IMR-90 (cell line): Measurements from ENCODE around the gene HECW1. TPM values are rescaled to one million over a fixed set of nuclear protein-coding genes. Genes with fewer than 3 reads are reported as not detected.

Source experiments
- ATAC-seq: fragments of 200-7000 bp; cut with Tn5 transposase; 2 replicates; pipeline ENCODE4 v1.9.1; 2020; ENCODE audit warnings: low read depth, mild to moderate bottlenecking, moderate library complexity
- BruUV-seq: library from RNA; stranded (reverse); fragments of 400-500 nt; replicated peaks from 2 replicates; lab custom pipeline; 2021; lab: Mats Ljungman, UMichigan
- CTCF ChIA-PET: fragments of 300-600 bp; formaldehyde crosslinking; extraction: SDS; loops from one replicate; lab custom pipeline; 2021; ENCODE audit warnings: antibody characterized with exemption; lab: Yijun Ruan, JAX
- POLR2A ChIA-PET: fragments of 300-600 bp; sonication (Branson Sonifier 250); formaldehyde crosslinking; loops from one replicate; lab custom pipeline; 2022; ENCODE audit warnings: antibody characterized with exemption; ENCODE audit not compliant: unreplicated experiment; lab: Charles Lee
- DNase-seq: peaks from one replicate; pipeline ENCODE4 v3.0.0; 2013
- H2AFZ ChIP-seq: replicated peaks from 2 replicates; pipeline ENCODE3; 2013; ENCODE audit warnings: low read length, mild to moderate bottlenecking; ENCODE audit not compliant: poor library complexity
- H2AK5ac ChIP-seq: 2 replicates; pipeline ENCODE4 v1.6.1; 2013; ENCODE audit warnings: low read depth, low read length, inconsistent platforms
- H2AK9ac ChIP-seq: replicated peaks from 2 replicates; pipeline ENCODE3; 2013; ENCODE audit warnings: mild to moderate bottlenecking, low read depth, low read length, moderate library complexity; ENCODE audit not compliant: poor library complexity
- H2BK120ac ChIP-seq: 2 replicates; pipeline ENCODE4 v1.6.1; 2013; ENCODE audit warnings: low read depth, low read length, inconsistent platforms
- H2BK15ac ChIP-seq: 3 replicates; pipeline ENCODE4 v1.6.1; 2013; ENCODE audit warnings: low read depth, low read length, inconsistent platforms
- H2BK20ac ChIP-seq: 2 replicates; pipeline ENCODE4 v1.6.1; 2013; ENCODE audit warnings: low read depth, mild to moderate bottlenecking, inconsistent platforms, low read length, moderate library complexity
- H2BK5ac ChIP-seq: 2 replicates; pipeline ENCODE4 v1.6.1; 2013; ENCODE audit warnings: mild to moderate bottlenecking, low read depth, low read length, inconsistent platforms; ENCODE audit not compliant: poor library complexity, severe bottlenecking
- H3K14ac ChIP-seq: replicated peaks from 2 replicates; pipeline ENCODE4 v1.6.1; 2013; ENCODE audit warnings: low read depth, low read length, inconsistent platforms
- H3K18ac ChIP-seq: 2 replicates; pipeline ENCODE4 v1.6.1; 2013; ENCODE audit warnings: low read depth, low read length, control low read depth
- H3K23ac ChIP-seq: 2 replicates; pipeline ENCODE4 v1.6.1; 2013; ENCODE audit warnings: low read depth, low read length, inconsistent platforms
- H3K27ac ChIP-seq: 2 replicates; pipeline ENCODE4 v1.5.1; 2013; ENCODE audit warnings: mild to moderate bottlenecking, control low read depth, low read length; ENCODE audit not compliant: insufficient read depth
- H3K27me3 ChIP-seq: 2 replicates; pipeline ENCODE4 v1.6.1; 2013; ENCODE audit warnings: low read length; ENCODE audit not compliant: control insufficient read depth, insufficient read depth
- H3K36me3 ChIP-seq: 2 replicates; pipeline ENCODE4 v1.6.1; 2013; ENCODE audit warnings: low read length, mixed read lengths; ENCODE audit not compliant: control insufficient read depth, insufficient read depth
- H3K4ac ChIP-seq: 2 replicates; pipeline ENCODE4 v1.6.1; 2013; ENCODE audit warnings: low read depth, low read length, inconsistent platforms
- H3K4me1 ChIP-seq: 2 replicates; pipeline ENCODE4 v1.6.1; 2013; ENCODE audit warnings: low read length, mixed read lengths; ENCODE audit not compliant: control insufficient read depth, insufficient read depth
- H3K4me2 ChIP-seq: 2 replicates; pipeline ENCODE4 v1.6.1; 2013; ENCODE audit warnings: low read depth, mild to moderate bottlenecking, control low read depth, low read length, moderate library complexity
- H3K4me3 ChIP-seq: 2 replicates; pipeline ENCODE4 v1.5.1; 2013; ENCODE audit warnings: low read depth, mild to moderate bottlenecking, control low read depth, low read length, moderate library complexity; ENCODE audit not compliant: insufficient read depth
- H3K56ac ChIP-seq: 2 replicates; pipeline ENCODE4 v1.6.1; 2013; ENCODE audit warnings: low read length, inconsistent platforms; ENCODE audit not compliant: insufficient read depth; ENCODE audit errors: extremely low read depth
- H3K79me1 ChIP-seq, 2 experiments: 2 replicates each; pipeline ENCODE4 v1.6.1; 2013; ENCODE audit warnings: low read length in 2 of 2, inconsistent platforms in 1 of 2, low read depth in 1 of 2
- H3K9ac ChIP-seq: 2 replicates; pipeline ENCODE4 v1.6.1; 2013; ENCODE audit warnings: low read depth, low read length, control low read depth
- H3K9me1 ChIP-seq: 2 replicates; pipeline ENCODE4 v1.6.1; 2013; ENCODE audit warnings: low read length, inconsistent platforms; ENCODE audit not compliant: insufficient read depth
- H3K9me3 ChIP-seq: 2 replicates; pipeline ENCODE4 v1.6.1; 2013; ENCODE audit warnings: low read length; ENCODE audit not compliant: control insufficient read depth, insufficient read depth
- H4K20me1 ChIP-seq: 2 replicates; pipeline ENCODE4 v1.6.1; 2013; ENCODE audit warnings: low read length, inconsistent platforms; ENCODE audit not compliant: insufficient read depth
- H4K5ac ChIP-seq: 2 replicates; pipeline ENCODE4 v1.6.1; 2013; ENCODE audit warnings: mild to moderate bottlenecking, low read depth, low read length, control low read depth
- H4K8ac ChIP-seq, 2 experiments: 2 replicates each; pipeline ENCODE4 v1.6.1; 2013; ENCODE audit warnings: low read depth in 2 of 2, low read length in 2 of 2, control low read depth in 1 of 2, inconsistent platforms in 1 of 2
- H4K91ac ChIP-seq: 2 replicates; pipeline ENCODE4 v1.6.1; 2013; ENCODE audit warnings: low read depth, low read length, inconsistent platforms; ENCODE audit not compliant: insufficient read depth
- BHLHE40 ChIP-seq: fragments of 150-350 bp; IDR thresholded peaks from 2 replicates; pipeline ENCODE4 v1.6.1; 2016; ENCODE audit warnings: mild to moderate bottlenecking, low read depth, low read length
- CEBPB ChIP-seq: IDR thresholded peaks from 2 replicates; pipeline ENCODE4 v1.6.1; 2012; ENCODE audit warnings: low read depth, low read length, improper control_type of control experiment
- CHD1 ChIP-seq: IDR thresholded peaks from 2 replicates; pipeline ENCODE4 v1.6.1; 2012; ENCODE audit warnings: low read depth, low read length, improper control_type of control experiment
- CTCF ChIP-seq: conservative IDR thresholded peaks from 2 replicates; pipeline ENCODE4 v1.5.1; 2012; ENCODE audit warnings: mild to moderate bottlenecking, low read depth, low read length, improper control_type of control experiment
- MAFK ChIP-seq: IDR thresholded peaks from 2 replicates; pipeline ENCODE4 v1.6.1; 2012; ENCODE audit warnings: low read depth, low read length, improper control_type of control experiment
- MAZ ChIP-seq: IDR thresholded peaks from 2 replicates; pipeline ENCODE4 v1.6.1; 2012; ENCODE audit warnings: low read depth, mild to moderate bottlenecking, low read length, improper control_type of control experiment, moderate library complexity, borderline replicate concordance
- POLR2A ChIP-seq: IDR thresholded peaks from 2 replicates; pipeline ENCODE4 v1.6.1; 2012; ENCODE audit warnings: mild to moderate bottlenecking, low read depth, low read length
- RAD21 ChIP-seq: IDR thresholded peaks from 2 replicates; pipeline ENCODE4 v1.6.1; 2012; ENCODE audit warnings: low read length, improper control_type of control experiment
- RCOR1 ChIP-seq: IDR thresholded peaks from 2 replicates; pipeline ENCODE4 v1.6.1; 2012; ENCODE audit warnings: mild to moderate bottlenecking, low read length, improper control_type of control experiment; ENCODE audit not compliant: insufficient replicate concordance
- USF2 ChIP-seq: fragments of 150-350 bp; IDR thresholded peaks from 2 replicates; pipeline ENCODE4 v1.6.1; 2017; ENCODE audit warnings: mild to moderate bottlenecking, antibody characterized with exemption, low read length, low read depth
- WGBS, 2 experiments: methylation state at CpG; one replicate each; pipeline versions ENCODE4 v1.1.5 to v1.1.7; 2013; ENCODE audit warnings: missing lambda C conversion rate in 2 of 2; ENCODE audit not compliant: insufficient read length in 1 of 2; ENCODE audit errors: extremely low coverage in 2 of 2; 5-methylcytosine and 5-hydroxymethylcytosine counted together
- dilution Hi-C: fragments of 300-500 bp; cut with HindIII; formaldehyde crosslinking; loops from one replicate; pipeline ENCODE4 v1.14.3; 2018; ENCODE audit warnings: low sequenced_read_pairs; ENCODE audit not compliant: unreplicated experiment
- in situ Hi-C: fragments of 300-500 bp; cut with MboI; formaldehyde crosslinking; loops from 3 replicates; pipeline ENCODE4 v1.14.3; 2019; ENCODE audit warnings: low sequenced_read_pairs, inconsistent platforms, mixed read lengths
- intact Hi-C: fragments of 100-400 bp; cut with micrococcal nuclease; formaldehyde crosslinking; loops from 2 replicates; pipeline ENCODE4 v1.10.0; 2022
- polyA plus RNA-seq, 3 experiments: library from polyadenylated mRNA; depleted of rRNA; stranded (reverse); fragments of >200 nt; gene quantifications; 2 replicates each; pipeline ENCODE4 v1.2.3, GENCODE V29; 2012; ENCODE audit warnings: low replicate concordance in 1 of 3
- total RNA-seq: library from RNA; depleted of rRNA; stranded (reverse); fragments of >200 nt; gene quantifications from 2 replicates; pipeline ENCODE4 v1.2.3, GENCODE V29; 2012

HECW1 gene
- total and polyA plus RNA-seq, 2 of the 4 experiments (the other 2 are of a cell fraction), result 0.56 to 1.3 TPM

- Histone ChIP-seq H2BK5ac (no peak overlapping the region), H2BK20ac (no peak overlapping the region), H3K4ac (no peak overlapping the region), H2BK15ac (no peak overlapping the region), H3K27ac (no peak overlapping the region), H3K9me3 (no peaks in the 10 kb centered on the region), H4K91ac (no peak overlapping the region), H3K4me3 (no peak overlapping the region), H3K14ac (no peak overlapping the region), H3K79me1 (no peaks in the 10 kb centered on the region), H2AK9ac (no peak overlapping the region), H3K4me1 (no peaks in the 10 kb centered on the region), H3K4me2 (no peak overlapping the region), H3K9me1 (no peaks in the 10 kb centered on the region), H4K5ac (no peak overlapping the region), H2AK5ac (no peak overlapping the region), H3K23ac (no peak overlapping the region), H4K20me1 (no peaks in the 10 kb centered on the region), H3K27me3 (no peaks in the 10 kb centered on the region), H3K18ac (no peak overlapping the region), H3K9ac (no peak overlapping the region), H2AFZ (no peak overlapping the region), H3K36me3 (no peaks in the 10 kb centered on the region), H3K56ac (no peak overlapping the region), H2BK120ac (no peak overlapping the region), H4K8ac (no peak overlapping the region)
- ATAC-seq (no peak), DNase-seq (no peak)
- 64% methylated on average over 3 of the region's 3 CpGs; no CpG with 5 or more reads in 1 of the 2 experiments for WGBS, 2 experiments
- in situ Hi-C loops, result no loop called here
- BruUV-seq, result no TSS peak
- intact Hi-C loops, result no loop called here
- CTCF ChIA-PET, result interaction anchor here (0.7 kb wide), 1 partner anchor 216 kb away, joined by 6 read pairs; no protein-coding TSS in a partner anchor
- POLR2A ChIA-PET, result no interaction called here
- dilution Hi-C loops, result no loop called here
- no peak for TF ChIP-seq RAD21
- TF ChIP-seq POLR2A, result no peak
- no peak for TF ChIP-seq MAZ
- TF ChIP-seq CEBPB, result no peak
- TF ChIP-seq MAFK, result no peak
- TF ChIP-seq CTCF, result no peak
- TF ChIP-seq CHD1, result no peak
- no peak for TF ChIP-seq RCOR1
- TF ChIP-seq BHLHE40, result no peak
- TF ChIP-seq USF2, result no peak
These were observed 239.2 kb downstream of the HECW1 start for GRCh38 chr7:43351683-43352082.
